ACC112 (cell line): ENCODE data around the gene KBTBD6.
A peak's percentile ranks its signal among the peaks of the same experiment; 100 is the strongest.
"Not testable (repeated sequence)": the region's sequence is repeated elsewhere in the genome, so short reads cannot be mapped to it uniquely, and the experiment has no call there.

Experiments used
- H2AFZ ChIP-seq: fragments of 200-600 bp; sonication (generic); one replicate; pipeline ENCODE4 v1.6.0; 2017; ENCODE audit warnings: antibody characterized with exemption, low read length; ENCODE audit not compliant: unreplicated experiment
- H3K27ac ChIP-seq: fragments of 200-600 bp; sonication (generic); 2 replicates; pipeline ENCODE4 v1.5.1; 2014; ENCODE audit warnings: low read depth, mild to moderate bottlenecking, antibody characterized with exemption, low read length, moderate library complexity
- H3K27me3 ChIP-seq: fragments of 200-600 bp; sonication (generic); 2 replicates; pipeline ENCODE4 v1.6.1; 2014; ENCODE audit warnings: mild to moderate bottlenecking, antibody characterized with exemption, low read length, moderate library complexity, mixed read lengths; ENCODE audit not compliant: insufficient read depth
- H3K36me3 ChIP-seq: fragments of 200-600 bp; sonication (generic); 2 replicates; pipeline ENCODE4 v1.6.1; 2016; ENCODE audit warnings: mild to moderate bottlenecking, antibody characterized with exemption, low read length, moderate library complexity, mixed read lengths; ENCODE audit not compliant: insufficient read depth
- H3K4me1 ChIP-seq: fragments of 200-600 bp; sonication (generic); one replicate; pipeline ENCODE4 v1.6.1; 2016; ENCODE audit warnings: low read length, mixed read lengths; ENCODE audit not compliant: insufficient read depth, unreplicated experiment, control insufficient read depth
- H3K4me3 ChIP-seq: fragments of 200-600 bp; sonication (generic); 2 replicates; pipeline ENCODE4 v1.5.1; 2014; ENCODE audit warnings: mild to moderate bottlenecking, low read depth, low read length
- H3K79me2 ChIP-seq: fragments of 200-600 bp; sonication (generic); one replicate; pipeline ENCODE4 v1.6.0; 2016; ENCODE audit warnings: low read length; ENCODE audit not compliant: control insufficient read depth, unreplicated experiment, insufficient read depth

KBTBD6 gene

DNA sequence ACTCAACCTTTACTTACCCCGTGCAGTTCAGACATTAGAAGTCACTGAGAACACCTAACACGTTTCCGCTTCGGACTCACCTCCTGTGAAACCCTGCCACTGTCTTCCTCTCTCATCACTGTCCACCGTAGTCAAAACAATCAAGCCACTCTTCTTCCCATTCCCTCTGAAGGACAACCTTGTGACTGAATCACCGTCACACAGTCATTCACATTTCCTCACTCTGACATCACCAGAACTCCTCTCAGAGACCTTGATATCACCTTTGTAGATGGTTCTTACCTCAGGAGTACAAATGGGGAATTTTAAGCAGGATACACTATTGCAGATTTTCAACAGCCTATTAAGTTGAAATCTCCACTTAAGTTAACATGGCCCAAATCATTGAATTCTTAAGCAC is 1.3 kb upstream of the KBTBD6 start:
- H3K27me3 ChIP-seq = no peaks in the 10 kb centered on the region
- H3K4me3 ChIP-seq = peak overlapping the region; percentile 78; the same call in 1 of the 2 replicates
- H2AFZ ChIP-seq = no peak overlapping the region
- peaks cover 30% of the 10 kb centered on the region for H3K79me2 ChIP-seq
- H3K36me3 ChIP-seq = no peaks in the 10 kb centered on the region
- H3K4me1 ChIP-seq = peaks cover 35% of the 10 kb centered on the region
- no peak overlapping the region for H3K27ac ChIP-seq

GRCh38 chr13:41131660-41132511 is 716 bp downstream of the KBTBD6 start:
- H3K79me2 ChIP-seq = peaks cover 36% of the 10 kb centered on the region
- H3K27ac ChIP-seq = peak overlapping the region; percentile 29
- peaks cover 28% of the 10 kb centered on the region for H3K4me1 ChIP-seq
- not testable (repeated sequence) for H3K27me3 ChIP-seq, H3K36me3 ChIP-seq
- H2AFZ ChIP-seq = peak overlapping the region; percentile 32
- peak overlapping the region; percentile 78 for H3K4me3 ChIP-seq

- H3K27me3 ChIP-seq, H3K27ac ChIP-seq, H3K36me3 ChIP-seq, H2AFZ ChIP-seq: not testable (repeated sequence)
- Histone ChIP-seq H3K79me2 (peaks cover 36% of the 10 kb centered on the region), H3K4me1 (peaks cover 28% of the 10 kb centered on the region), H3K4me3 (peak overlapping the region; percentile 78)
These were observed 1.4 kb downstream of the KBTBD6 start for GRCh38 chr13:41131189-41131588.

DNA sequence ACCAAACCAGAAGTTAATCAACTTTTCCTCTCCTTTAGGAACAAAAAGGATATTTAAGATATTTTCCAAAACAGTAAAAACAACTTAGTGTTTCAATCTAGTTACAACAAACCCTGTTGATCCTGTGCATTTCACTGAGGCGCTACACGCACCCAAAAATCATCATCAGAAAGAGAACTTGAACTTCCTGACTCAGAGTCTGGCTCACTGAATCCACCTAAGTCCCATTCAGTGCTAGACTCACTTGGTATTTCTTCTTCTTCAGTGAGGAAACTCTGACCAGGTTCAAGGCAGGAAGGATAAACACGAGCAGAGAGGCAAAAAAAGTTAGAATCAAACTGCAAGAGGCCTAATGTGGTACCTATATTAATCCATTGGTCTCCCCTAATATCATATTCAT is 2.2 kb downstream of the KBTBD6 start:
- peak overlapping the region; percentile 78 for H3K4me3 ChIP-seq
- peaks cover 36% of the 10 kb centered on the region for H3K79me2 ChIP-seq
- peaks cover 28% of the 10 kb centered on the region for H3K4me1 ChIP-seq
- H3K36me3 ChIP-seq = 0 out of 2 replicates have a peak, but pooled peaks cover 7% of the 10 kb centered on the region
- H3K27me3 ChIP-seq = no peaks in the 10 kb centered on the region
- no peak overlapping the region for H3K27ac ChIP-seq
- no peak overlapping the region for H2AFZ ChIP-seq

GRCh38 chr13:41127701-41128100 is 4.9 kb downstream of the KBTBD6 start:
- no peaks in the 10 kb centered on the region for H3K27me3 ChIP-seq
- H3K36me3 ChIP-seq = 0 out of 2 replicates have a peak, but pooled peaks cover 7% of the 10 kb centered on the region
- no peak overlapping the region for H3K27ac ChIP-seq
- H3K4me3 ChIP-seq = no peak overlapping the region
- H3K4me1 ChIP-seq = peaks cover 21% of the 10 kb centered on the region
- H2AFZ ChIP-seq = no peak overlapping the region
- H3K79me2 ChIP-seq = peaks cover 28% of the 10 kb centered on the region

GRCh38 chr13:41122838-41123237 is 9.8 kb downstream of the KBTBD6 start:
- H3K4me1 ChIP-seq = no peaks in the 10 kb centered on the region
- no peak overlapping the region for H2AFZ ChIP-seq
- no peaks in the 10 kb centered on the region for H3K79me2 ChIP-seq
- no peaks in the 10 kb centered on the region for H3K27me3 ChIP-seq
- 0 out of 2 replicates have a peak, but pooled peaks cover 3% of the 10 kb centered on the region for H3K36me3 ChIP-seq
- no peak overlapping the region for H3K27ac ChIP-seq
- H3K4me3 ChIP-seq = no peak overlapping the region

- no peaks in the 10 kb centered on the region for H3K36me3 ChIP-seq
- no peak overlapping the region for H3K27ac ChIP-seq
- no peaks in the 10 kb centered on the region for H3K79me2 ChIP-seq
- no peak overlapping the region for H2AFZ ChIP-seq
- no peak overlapping the region for H3K4me3 ChIP-seq
- H3K27me3 ChIP-seq = no peaks in the 10 kb centered on the region
- no peaks in the 10 kb centered on the region for H3K4me1 ChIP-seq
These were observed 14.7 kb downstream of the KBTBD6 start for GRCh38 chr13:41117869-41118268.

DNA sequence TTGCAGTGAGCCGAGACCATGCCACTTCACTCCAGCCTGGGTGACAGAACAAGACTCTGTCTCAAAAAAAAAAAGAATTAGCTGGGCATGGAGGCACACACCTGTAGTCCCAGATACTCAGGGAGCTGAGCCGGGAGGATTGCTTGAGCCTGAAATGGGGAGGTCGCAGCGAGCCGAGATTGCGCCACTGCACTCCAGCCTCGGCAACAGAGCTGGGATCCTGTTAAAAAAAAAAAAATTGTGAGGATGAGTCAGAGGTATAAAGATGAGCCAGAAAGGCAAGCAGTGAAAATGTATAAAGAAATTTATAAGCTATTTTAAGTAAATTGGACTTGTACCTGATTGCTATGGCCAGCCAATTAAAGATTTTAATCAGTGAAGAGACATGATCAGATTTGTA is 21.1 kb downstream of the KBTBD6 start:
- Histone ChIP-seq H3K27ac (no peak overlapping the region), H3K4me3 (no peak overlapping the region), H3K4me1 (no peaks in the 10 kb centered on the region), H3K36me3 (no peaks in the 10 kb centered on the region), H3K79me2 (no peaks in the 10 kb centered on the region), H2AFZ (no peak overlapping the region), H3K27me3 (no peaks in the 10 kb centered on the region)

DNA sequence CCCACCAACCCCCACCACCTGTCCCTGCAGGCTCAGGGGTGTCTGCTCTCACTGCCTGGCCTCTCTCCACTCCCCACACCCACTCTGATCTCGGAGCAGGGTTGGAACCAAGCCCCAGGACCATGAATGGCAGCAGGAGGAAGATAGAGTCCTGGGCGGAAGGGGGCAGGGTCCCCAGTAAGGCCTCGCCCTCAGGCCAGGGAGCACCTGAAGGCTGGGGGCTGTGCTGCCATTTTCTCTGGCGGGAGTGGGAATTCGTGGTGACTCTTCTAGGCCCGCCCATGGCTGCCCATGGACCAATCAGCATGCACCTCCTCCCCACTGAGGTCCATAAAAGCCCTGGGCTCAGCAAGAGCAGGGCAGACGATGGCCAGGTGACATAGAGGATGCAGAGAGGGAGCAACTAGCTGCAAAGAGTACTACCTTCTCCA is 25.0 kb downstream of the KBTBD6 start:
- H3K79me2 ChIP-seq = no peaks in the 10 kb centered on the region
- no peak overlapping the region for H3K4me3 ChIP-seq
- H2AFZ ChIP-seq = no peak overlapping the region
- H3K27me3 ChIP-seq = no peaks in the 10 kb centered on the region
- no peaks in the 10 kb centered on the region for H3K36me3 ChIP-seq
- H3K27ac ChIP-seq = no peak overlapping the region
- no peaks in the 10 kb centered on the region for H3K4me1 ChIP-seq

DNA sequence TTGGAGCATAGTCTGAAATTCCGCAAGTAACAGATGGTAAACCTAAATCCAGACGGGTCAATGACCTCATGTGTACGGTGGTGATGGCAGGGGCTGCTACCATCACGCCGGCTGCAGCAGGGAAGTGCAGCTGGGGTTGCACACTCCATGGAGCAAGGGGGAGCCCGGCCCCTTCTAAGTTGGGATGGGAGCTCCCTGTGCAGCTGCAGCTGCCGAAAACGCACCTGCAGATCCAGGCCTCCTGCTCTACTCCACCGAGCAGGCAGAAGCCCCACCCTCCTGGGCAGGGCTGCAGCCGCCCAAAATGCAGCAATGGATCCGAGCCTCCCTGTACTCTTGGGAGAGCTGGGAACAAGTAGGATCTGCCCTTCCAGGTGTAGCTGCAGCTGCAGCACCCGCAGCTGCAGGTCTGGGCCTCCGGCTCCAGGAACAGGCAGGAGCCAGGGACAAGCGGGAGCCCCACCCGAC is 25.5 kb downstream of the KBTBD6 start:
- no peaks in the 10 kb centered on the region for H3K36me3 ChIP-seq
- H2AFZ ChIP-seq = no peak overlapping the region
- no peaks in the 10 kb centered on the region for H3K27me3 ChIP-seq
- H3K27ac ChIP-seq = no peak overlapping the region
- H3K4me3 ChIP-seq = no peak overlapping the region
- H3K79me2 ChIP-seq = no peaks in the 10 kb centered on the region
- no peaks in the 10 kb centered on the region for H3K4me1 ChIP-seq

GRCh38 chr13:41099986-41100385 is 32.6 kb downstream of the KBTBD6 start:
- no peaks in the 10 kb centered on the region for H3K27me3 ChIP-seq
- H3K36me3 ChIP-seq = no peaks in the 10 kb centered on the region
- no peak overlapping the region for H3K4me3 ChIP-seq
- no peak overlapping the region for H2AFZ ChIP-seq
- no peak overlapping the region for H3K27ac ChIP-seq
- H3K4me1 ChIP-seq = no peaks in the 10 kb centered on the region
- H3K79me2 ChIP-seq = no peaks in the 10 kb centered on the region
